ENCODE results near the gene SLC43A1. TPM values are rescaled to one million over a fixed set of nuclear protein-coding genes. Genes with fewer than 3 reads are reported as not detected.
A peak's percentile ranks its signal among the peaks of the same experiment; 100 is the strongest.

SLC43A1 gene
- total RNA-seq, 6 experiments from 2014 or later, result 38.9 to 173 (median 106) TPM

- DNase-seq, result no peak
- TF ChIP-seq POLR2A (IDR thresholded peaks at IDR 0.05), result no peak
- no peak for TF ChIP-seq CTCF (IDR thresholded peaks at IDR 0.05)
- H3K27ac ChIP-seq, result no peak overlapping the region
- intact Hi-C loops (cut with DNase I), result loop anchor here in 1 of 2 donors (10.0 kb wide), 1 partner anchor 139 kb away; no protein-coding TSS in a partner anchor
- ATAC-seq, result no peak
- WGBS (ENCODE audit: insufficient coverage, low coverage, low lambda C conversion rate, missing lambda C conversion rate), result 100% methylated on average over 1 of the region's 3 CpGs
- peaks cover 0 to 49% (median 24%) of the 10 kb centered on the region in 4 donors for H3K36me3 ChIP-seq
- H3K4me3 ChIP-seq, result no peak overlapping the region
- no peaks in the 10 kb centered on the region for H3K27me3 ChIP-seq
- peaks cover 0 to 23% (median 6%) of the 10 kb centered on the region in 4 donors for H3K4me1 ChIP-seq
- H3K9me3 ChIP-seq, result no peaks in the 10 kb centered on the region
Measured at GRCh38 chr11:57483562-57483918, 32.0 kb downstream of the SLC43A1 start.

- Histone ChIP-seq H3K27ac (no peak overlapping the region), H3K9me3 (no peaks in the 10 kb centered on the region), H3K4me1 (peaks cover 0 to 25% (median 7%) of the 10 kb centered on the region in 4 donors), H3K27me3 (no peaks in the 10 kb centered on the region), H3K4me3 (no peak overlapping the region), H3K36me3 (peaks cover 0 to 43% (median 21%) of the 10 kb centered on the region in 4 donors)
- ATAC-seq (peak in 2 of 4 donors; percentile 4), DNase-seq (no peak)
- TF ChIP-seq CTCF (IDR thresholded peaks at IDR 0.05) (peak; percentile 23 to 38 (median 30)), POLR2A (IDR thresholded peaks at IDR 0.05) (no peak)
- 34% methylated on average over 17 of the region's 52 CpGs for WGBS (ENCODE audit: insufficient coverage, low coverage, low lambda C conversion rate, missing lambda C conversion rate)
- intact Hi-C loops (cut with DNase I), result loop anchor here in 1 of 2 donors (10.0 kb wide), 1 partner anchor 138 kb away; no protein-coding TSS in a partner anchor
Measured at GRCh38 chr11:57482782-57483561, 32.5 kb downstream of the SLC43A1 start.

- Histone ChIP-seq H3K36me3 (peaks cover 0 to 35% (median 18%) of the 10 kb centered on the region in 4 donors), H3K4me1 (peaks cover 0 to 33% (median 11%) of the 10 kb centered on the region in 4 donors), H3K27me3 (no peaks in the 10 kb centered on the region), H3K27ac (no peak overlapping the region), H3K9me3 (no peaks in the 10 kb centered on the region), H3K4me3 (no peak overlapping the region)
- intact Hi-C loops (cut with DNase I), result loop anchor here in 1 of 2 donors (10.0 kb wide), 1 partner anchor 137 kb away; no protein-coding TSS in a partner anchor
- TF ChIP-seq CTCF (IDR thresholded peaks at IDR 0.05), result no peak
- 28% methylated on average over 34 of the region's 44 CpGs for WGBS (ENCODE audit: insufficient coverage, low coverage, low lambda C conversion rate, missing lambda C conversion rate)
- DNase-seq (no peak), ATAC-seq (no peak)
Measured at GRCh38 chr11:57481915-57482781, 33.4 kb downstream of the SLC43A1 start.

DNA sequence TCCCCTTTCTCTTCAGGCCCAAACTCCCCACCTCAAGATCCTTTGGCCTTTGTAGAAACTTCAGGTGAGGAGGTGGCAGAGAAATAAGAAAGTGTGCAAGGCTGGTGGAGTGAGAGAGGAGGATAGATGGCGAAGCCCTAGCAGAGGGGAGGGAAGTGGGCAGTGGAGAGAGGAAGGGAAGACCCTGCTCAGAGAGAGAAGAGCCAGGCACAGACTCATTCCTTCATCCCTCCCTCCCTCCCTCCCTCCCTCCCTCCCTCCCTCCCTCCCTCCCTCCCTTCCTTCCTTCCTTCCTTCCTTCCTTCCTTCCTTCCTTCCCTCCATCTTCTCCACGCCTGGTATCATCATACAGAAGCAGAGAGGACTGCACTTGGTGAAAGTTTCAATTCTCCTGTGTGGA lies 34.2 kb downstream of the SLC43A1 start:
- DNase-seq (no peak), ATAC-seq (no peak)
- no peaks in the 10 kb centered on the region for H3K27me3 ChIP-seq
- H3K27ac ChIP-seq, result peak overlapping the region in 1 of 3 donors; percentile 26
- H3K4me1 ChIP-seq, result peaks cover 0 to 41% (median 13%) of the 10 kb centered on the region in 4 donors
- H3K36me3 ChIP-seq, result peaks cover 0 to 32% (median 17%) of the 10 kb centered on the region in 4 donors
- WGBS (ENCODE audit: insufficient coverage, low coverage, low lambda C conversion rate, missing lambda C conversion rate), result 69% methylated on average over 2 of the region's 2 CpGs
- intact Hi-C loops (cut with DNase I), result loop anchor here in 1 of 2 donors (10.0 kb wide), 1 partner anchor 137 kb away; no protein-coding TSS in a partner anchor
- TF ChIP-seq CTCF (IDR thresholded peaks at IDR 0.05), result no peak
- TF ChIP-seq POLR2A (IDR thresholded peaks at IDR 0.05), result no peak
- H3K9me3 ChIP-seq, result no peaks in the 10 kb centered on the region
- H3K4me3 ChIP-seq, result no peak overlapping the region
